ENCODE results near the gene RNF126.
"Not testable (repeated sequence)": the region's sequence is repeated elsewhere in the genome, so short reads cannot be mapped to it uniquely, and the experiment has no call there.

Gene RNF126

DNA sequence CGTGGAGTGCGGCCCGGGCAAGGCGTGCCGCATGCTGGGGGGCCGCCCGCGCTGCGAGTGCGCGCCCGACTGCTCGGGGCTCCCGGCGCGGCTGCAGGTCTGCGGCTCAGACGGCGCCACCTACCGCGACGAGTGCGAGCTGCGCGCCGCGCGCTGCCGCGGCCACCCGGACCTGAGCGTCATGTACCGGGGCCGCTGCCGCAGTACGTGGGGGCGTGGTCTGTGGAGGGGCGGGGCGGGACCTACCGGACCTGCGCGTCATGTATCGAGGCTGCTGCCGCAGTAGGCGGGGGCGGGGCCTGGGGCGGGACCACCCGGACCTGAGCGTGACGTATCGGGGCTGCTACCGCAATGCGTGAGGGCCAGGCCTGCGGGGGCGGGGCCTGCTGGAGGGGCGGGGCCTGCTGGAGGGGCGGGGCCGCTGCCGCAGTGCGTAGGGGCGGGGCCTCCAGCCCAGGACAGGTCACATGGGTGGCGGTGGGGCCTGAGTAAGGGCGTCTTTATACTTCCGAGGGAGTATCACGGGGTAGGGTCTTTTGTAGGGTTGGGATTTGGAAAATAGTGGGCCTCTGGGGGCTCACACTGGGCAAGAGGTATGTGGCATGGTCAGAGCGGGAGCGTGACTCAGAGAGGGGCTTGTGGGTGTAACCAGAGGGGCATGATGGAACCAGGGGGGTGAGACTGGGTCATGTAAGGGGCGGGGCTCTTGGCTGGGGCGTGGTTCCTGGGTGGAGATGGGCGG is 17.4 kb upstream of the RNF126 start:
- no peaks in the 10 kb centered on the region for H3K36me3 ChIP-seq (ENCODE audit: control insufficient read depth, insufficient read depth, low read length)
- peak overlapping the region; percentile 98 for H3K27ac ChIP-seq (ENCODE audit: low read depth, low read length)
- H3K4me3 ChIP-seq (ENCODE audit: low read length): peak overlapping the region; percentile 70
- H3K27me3 ChIP-seq (ENCODE audit: control insufficient read depth, insufficient read depth, low read length): peaks cover 4% of the 10 kb centered on the region
- H3K9ac ChIP-seq (ENCODE audit: low read length): peak overlapping the region; percentile 40
- H3K4me1 ChIP-seq (ENCODE audit: control insufficient read depth, insufficient read depth, low read length): peaks cover 12% of the 10 kb centered on the region

DNA sequence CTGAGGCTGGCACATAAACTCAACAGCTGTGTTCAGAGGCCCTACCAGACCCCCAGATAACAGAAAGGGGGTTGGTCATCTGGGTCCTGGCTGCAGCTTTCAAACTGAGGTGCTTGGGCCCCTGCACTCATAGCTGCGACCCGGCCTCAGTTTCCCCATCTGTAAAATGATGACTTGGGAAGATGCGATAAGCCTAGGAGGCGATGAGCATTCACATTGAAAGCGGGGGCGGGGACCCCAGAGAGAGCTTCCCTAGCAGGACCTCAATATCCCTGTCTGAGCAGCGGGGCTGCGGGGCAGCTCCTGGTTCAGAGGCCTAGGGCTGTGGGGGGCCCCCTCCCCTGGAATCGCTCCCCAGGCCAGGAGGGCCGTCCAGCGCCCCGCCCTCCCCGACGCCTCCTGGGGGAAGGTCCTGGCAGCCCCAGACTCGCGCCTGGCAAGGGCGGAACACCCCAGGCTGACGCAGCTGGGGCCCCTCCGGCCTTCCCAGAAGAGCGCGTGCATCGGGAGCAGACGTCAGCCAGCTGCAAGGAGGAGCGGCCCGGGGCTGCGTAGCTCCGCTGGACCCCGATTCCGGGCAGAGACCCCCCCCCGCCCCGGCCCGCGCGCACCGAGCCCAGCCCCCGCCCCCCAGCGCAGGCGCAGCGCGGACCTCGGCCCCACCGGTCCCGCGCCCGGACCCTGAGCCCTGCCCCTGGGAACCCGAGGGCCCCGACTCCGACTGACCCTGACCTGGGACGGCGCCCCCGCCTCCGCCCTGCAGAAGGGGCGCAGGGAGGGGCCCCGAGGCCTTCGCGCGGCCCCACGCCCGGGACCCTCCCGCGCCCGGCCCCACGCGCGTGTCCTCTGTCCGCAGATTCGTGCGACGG is 16.6 kb upstream of the RNF126 start:
- peak overlapping the region; percentile 70 for H3K4me3 ChIP-seq (ENCODE audit: low read length)
- peak overlapping the region; percentile 40 for H3K9ac ChIP-seq (ENCODE audit: low read length)
- peaks cover 12% of the 10 kb centered on the region for H3K4me1 ChIP-seq (ENCODE audit: control insufficient read depth, insufficient read depth, low read length)
- H3K27ac ChIP-seq (ENCODE audit: low read depth, low read length): peak overlapping the region; percentile 98
- peaks cover 4% of the 10 kb centered on the region for H3K27me3 ChIP-seq (ENCODE audit: control insufficient read depth, insufficient read depth, low read length)
- H3K36me3 ChIP-seq (ENCODE audit: control insufficient read depth, insufficient read depth, low read length): no peaks in the 10 kb centered on the region

DNA sequence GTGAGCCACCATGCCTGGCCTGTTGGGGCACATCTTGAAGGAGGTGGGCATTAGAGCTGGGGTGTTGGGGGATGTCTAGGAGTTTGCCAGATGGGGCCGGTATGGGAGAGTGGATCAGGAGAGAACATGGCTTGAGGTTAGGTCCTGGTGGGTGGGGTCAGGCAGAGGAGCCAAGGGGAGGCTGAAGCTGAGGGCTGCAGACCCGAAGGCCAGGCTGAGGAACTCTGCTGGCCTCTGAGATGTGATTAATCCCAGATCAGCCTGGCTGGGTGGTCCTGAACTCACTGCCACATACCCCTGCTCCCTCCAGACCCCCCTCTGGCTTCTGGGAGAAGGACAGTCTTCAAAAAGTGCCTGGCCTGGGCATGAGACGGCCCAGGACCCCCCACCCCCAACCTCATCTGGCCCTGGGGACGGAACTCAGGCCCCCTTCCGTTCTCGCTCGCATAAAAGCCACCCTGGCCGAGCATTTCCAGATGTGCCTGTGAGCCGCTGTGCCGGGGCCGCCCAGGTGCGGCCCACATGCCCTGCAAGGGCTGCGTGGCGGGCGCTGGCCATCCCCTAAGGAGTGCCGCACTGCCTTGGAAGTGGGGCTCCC is 15.9 kb upstream of the RNF126 start:
- H3K4me1 ChIP-seq (ENCODE audit: control insufficient read depth, insufficient read depth, low read length): peaks cover 12% of the 10 kb centered on the region

DNA sequence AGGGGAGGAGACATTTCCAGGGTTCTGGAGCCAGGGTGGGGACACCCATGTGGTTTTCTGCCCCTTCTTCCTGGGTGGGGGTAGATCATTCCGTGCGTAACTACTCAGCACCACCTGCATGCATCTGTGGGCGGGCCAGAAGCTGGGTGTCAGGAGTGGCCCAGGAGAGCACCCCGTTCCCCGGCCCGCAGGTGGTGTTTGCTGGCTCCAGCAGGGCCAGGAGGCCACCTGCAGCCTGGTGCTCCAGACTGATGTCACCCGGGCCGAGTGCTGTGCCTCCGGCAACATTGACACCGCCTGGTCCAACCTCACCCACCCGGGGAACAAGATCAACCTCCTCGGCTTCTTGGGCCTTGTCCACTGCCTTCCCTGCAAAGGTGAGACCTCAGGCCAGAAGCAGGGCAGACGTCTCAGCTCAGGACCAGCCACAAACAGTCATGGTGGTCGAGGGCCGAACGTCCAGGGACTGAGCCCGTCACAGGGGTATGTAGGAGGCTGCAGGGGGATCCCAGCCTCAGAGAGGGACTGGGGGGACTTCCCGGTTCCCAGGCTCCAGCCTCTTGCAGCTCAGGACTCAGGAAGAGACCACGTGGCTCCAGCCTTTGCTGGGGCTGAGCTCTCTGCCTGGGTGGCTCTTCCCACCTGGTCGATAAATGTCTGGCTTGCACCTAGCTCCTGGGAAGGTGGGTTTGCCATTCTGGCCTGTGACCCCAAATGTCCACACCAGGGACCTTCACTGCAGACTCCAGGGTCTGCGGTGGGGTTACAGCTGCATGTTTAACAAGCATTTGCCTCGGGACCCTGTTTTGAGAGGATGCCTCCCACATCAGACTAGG is 14.8 kb upstream of the RNF126 start:
- H3K4me3 ChIP-seq (ENCODE audit: low read length): peak overlapping the region; percentile 14
- peak overlapping the region; percentile 95 for H3K27ac ChIP-seq (ENCODE audit: low read depth, low read length)
- peaks cover 12% of the 10 kb centered on the region for H3K4me1 ChIP-seq (ENCODE audit: control insufficient read depth, insufficient read depth, low read length)
- H3K36me3 ChIP-seq (ENCODE audit: control insufficient read depth, insufficient read depth, low read length): no peaks in the 10 kb centered on the region
- H3K9ac ChIP-seq (ENCODE audit: low read length): no peak overlapping the region
- peaks cover 4% of the 10 kb centered on the region for H3K27me3 ChIP-seq (ENCODE audit: control insufficient read depth, insufficient read depth, low read length)

More for the DNA sequence above, 15.9 kb upstream of the RNF126 start:
- peaks cover 4% of the 10 kb centered on the region for H3K27me3 ChIP-seq (ENCODE audit: control insufficient read depth, insufficient read depth, low read length)
- H3K9ac ChIP-seq (ENCODE audit: low read length): no peak overlapping the region
- H3K4me3 ChIP-seq (ENCODE audit: low read length): no peak overlapping the region
- peak overlapping the region; percentile 98 for H3K27ac ChIP-seq (ENCODE audit: low read depth, low read length)
- no peaks in the 10 kb centered on the region for H3K36me3 ChIP-seq (ENCODE audit: control insufficient read depth, insufficient read depth, low read length)

DNA sequence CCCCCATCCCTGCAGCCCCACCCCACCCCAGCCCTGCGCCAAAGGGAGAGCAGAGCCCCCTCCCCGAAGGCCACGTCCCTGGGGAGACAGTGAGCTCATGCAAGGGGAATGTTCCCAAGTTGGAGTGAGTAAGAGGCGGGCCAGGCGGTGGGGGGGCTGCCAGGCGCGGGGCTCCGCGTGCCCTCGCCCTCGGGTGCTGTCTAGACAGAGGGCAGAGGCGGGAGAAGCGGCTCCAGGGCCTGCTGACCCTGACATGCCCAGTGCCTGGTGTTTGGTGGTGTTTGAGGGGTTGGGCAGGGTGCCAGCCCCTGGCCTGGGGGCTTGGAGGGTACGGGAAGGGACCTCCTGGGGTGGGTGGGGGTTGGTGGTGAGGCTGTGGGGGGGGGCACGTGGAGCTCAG is 14.2 kb upstream of the RNF126 start:
- H3K36me3 ChIP-seq (ENCODE audit: control insufficient read depth, insufficient read depth, low read length): no peaks in the 10 kb centered on the region
- peak overlapping the region; percentile 95 for H3K27ac ChIP-seq (ENCODE audit: low read depth, low read length)
- H3K4me1 ChIP-seq (ENCODE audit: control insufficient read depth, insufficient read depth, low read length): peaks cover 12% of the 10 kb centered on the region
- peaks cover 4% of the 10 kb centered on the region for H3K27me3 ChIP-seq (ENCODE audit: control insufficient read depth, insufficient read depth, low read length)
- no peak overlapping the region for H3K9ac ChIP-seq (ENCODE audit: low read length)
- peak overlapping the region; percentile 66 for H3K4me3 ChIP-seq (ENCODE audit: low read length)

DNA sequence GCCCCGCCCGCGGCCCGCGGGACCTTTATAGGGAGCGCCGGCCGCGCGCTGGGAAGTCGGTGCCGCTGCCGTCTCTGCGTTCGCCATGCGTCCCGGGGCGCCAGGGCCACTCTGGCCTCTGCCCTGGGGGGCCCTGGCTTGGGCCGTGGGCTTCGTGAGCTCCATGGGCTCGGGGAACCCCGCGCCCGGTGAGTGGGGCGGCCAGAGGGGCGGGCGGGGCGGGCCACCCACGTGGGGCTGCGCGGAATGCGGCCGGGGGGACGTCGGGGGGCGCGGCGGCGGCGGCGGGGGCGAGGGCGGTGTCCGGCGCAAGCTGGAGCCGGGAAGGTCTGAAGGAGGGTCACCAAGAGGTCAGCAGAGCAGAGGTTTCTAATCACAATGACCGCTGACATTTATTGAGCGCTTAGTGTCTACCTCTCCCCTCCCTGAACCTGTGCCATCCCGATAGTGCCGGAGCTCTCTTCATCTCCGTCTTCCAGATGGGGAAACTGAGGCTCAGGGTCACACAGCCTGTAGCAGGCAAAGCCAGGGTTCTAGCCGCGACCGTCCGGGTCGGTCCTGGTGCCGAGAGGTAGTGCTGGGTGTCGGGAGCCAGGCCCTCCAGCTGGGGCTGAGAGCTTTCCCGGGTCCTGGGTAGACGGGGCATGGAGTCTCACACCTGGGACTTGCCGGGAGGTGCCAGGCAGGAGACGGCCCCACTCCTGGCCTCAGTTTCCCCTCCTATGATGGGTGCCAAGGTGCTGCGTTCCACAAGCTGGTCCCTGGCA is 13.5 kb upstream of the RNF126 start, which contains the start of gene FSTL3:
Gene FSTL3, plus strand, starts transcription at position 54 of the 767 bp plus-strand sequence. Its CDS starts 32 bp downstream, at position 86.
- Histone ChIP-seq H3K36me3 (ENCODE audit: control insufficient read depth, insufficient read depth, low read length) (no peaks in the 10 kb centered on the region), H3K9ac (ENCODE audit: low read length) (peak within 1 kb of the TSS; percentile 51), H3K4me1 (ENCODE audit: control insufficient read depth, insufficient read depth, low read length) (peaks cover 12% of the 10 kb centered on the region), H3K4me3 (ENCODE audit: low read length) (peak within 1 kb of the TSS; percentile 66), H3K27ac (ENCODE audit: low read depth, low read length) (peak within 1 kb of the TSS; percentile 95), H3K27me3 (ENCODE audit: control insufficient read depth, insufficient read depth, low read length) (peaks cover 4% of the 10 kb centered on the region)

DNA sequence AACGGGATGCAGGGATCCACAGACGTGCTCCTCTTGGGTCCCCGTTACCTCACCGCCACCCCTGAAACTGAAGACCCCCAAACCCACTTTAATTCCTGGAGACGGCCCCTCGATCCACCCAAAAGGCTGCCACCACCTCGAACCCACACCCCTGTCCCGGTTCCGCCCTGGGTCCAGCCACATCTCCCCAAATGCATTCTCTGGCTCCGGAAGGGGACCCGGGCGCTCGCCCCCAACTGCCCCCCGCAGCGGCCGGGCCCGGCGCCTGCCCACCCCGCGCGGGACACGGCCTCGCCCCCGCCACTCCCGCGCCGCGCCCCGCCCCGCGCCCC is 13.0 kb upstream of the RNF126 start:
- peak overlapping the region; percentile 95 for H3K27ac ChIP-seq (ENCODE audit: low read depth, low read length)
- no peak overlapping the region for H3K9ac ChIP-seq (ENCODE audit: low read length)
- H3K4me3 ChIP-seq (ENCODE audit: low read length): peak overlapping the region; percentile 52
- peaks cover 4% of the 10 kb centered on the region for H3K27me3 ChIP-seq (ENCODE audit: control insufficient read depth, insufficient read depth, low read length)
- H3K36me3 ChIP-seq (ENCODE audit: control insufficient read depth, insufficient read depth, low read length): no peaks in the 10 kb centered on the region
- peaks cover 12% of the 10 kb centered on the region for H3K4me1 ChIP-seq (ENCODE audit: control insufficient read depth, insufficient read depth, low read length)

DNA sequence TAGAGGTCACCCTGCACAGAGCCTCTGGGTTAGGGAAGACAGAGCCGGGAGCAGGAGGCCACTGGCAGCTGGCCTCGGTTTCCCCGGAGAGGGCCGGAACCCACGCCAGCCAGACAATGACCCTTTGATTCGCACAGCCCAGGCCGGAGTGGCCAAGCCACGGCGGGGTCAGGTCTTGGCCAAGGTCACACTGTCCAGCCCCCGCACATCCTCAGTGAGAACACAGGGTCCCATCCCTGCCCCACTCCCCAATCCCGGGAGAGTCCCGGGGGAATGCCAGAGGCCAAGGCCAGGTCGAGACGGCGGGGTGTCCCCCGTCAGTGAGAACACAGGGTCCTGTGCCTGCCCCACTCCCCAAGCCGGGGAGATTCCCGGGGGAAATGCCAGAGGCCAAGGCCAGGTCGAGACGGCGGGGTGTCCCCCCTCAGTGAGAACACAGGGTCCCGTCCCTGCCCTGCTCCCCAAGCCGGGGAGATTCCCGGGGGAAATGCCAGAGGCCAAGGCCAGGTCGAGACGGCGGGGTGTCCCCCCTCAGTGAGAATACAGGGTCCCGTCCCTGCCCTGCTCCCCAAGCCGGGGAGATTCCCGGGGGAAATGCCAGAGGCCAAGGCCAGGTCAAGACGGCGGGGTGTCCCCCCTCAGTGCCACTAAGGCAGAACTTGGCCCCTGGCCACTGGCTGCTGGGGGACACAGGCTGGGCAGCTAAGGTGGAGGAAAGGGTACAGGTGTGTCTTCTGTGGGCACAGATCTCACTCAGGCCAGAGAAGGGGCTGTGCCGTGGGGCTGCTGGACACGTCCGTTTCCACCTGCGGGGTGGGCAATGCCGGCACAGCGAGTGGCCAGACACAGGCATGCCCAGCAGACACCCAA is 11.5 kb upstream of the RNF126 start:
- H3K27ac ChIP-seq (ENCODE audit: low read depth, low read length): peak overlapping the region; percentile 21
- no peak overlapping the region for H3K4me3 ChIP-seq (ENCODE audit: low read length)
- peaks cover 12% of the 10 kb centered on the region for H3K4me1 ChIP-seq (ENCODE audit: control insufficient read depth, insufficient read depth, low read length)
- H3K36me3 ChIP-seq (ENCODE audit: control insufficient read depth, insufficient read depth, low read length): no peaks in the 10 kb centered on the region
- H3K27me3 ChIP-seq (ENCODE audit: control insufficient read depth, insufficient read depth, low read length): peaks cover 4% of the 10 kb centered on the region
- no peak overlapping the region for H3K9ac ChIP-seq (ENCODE audit: low read length)

DNA sequence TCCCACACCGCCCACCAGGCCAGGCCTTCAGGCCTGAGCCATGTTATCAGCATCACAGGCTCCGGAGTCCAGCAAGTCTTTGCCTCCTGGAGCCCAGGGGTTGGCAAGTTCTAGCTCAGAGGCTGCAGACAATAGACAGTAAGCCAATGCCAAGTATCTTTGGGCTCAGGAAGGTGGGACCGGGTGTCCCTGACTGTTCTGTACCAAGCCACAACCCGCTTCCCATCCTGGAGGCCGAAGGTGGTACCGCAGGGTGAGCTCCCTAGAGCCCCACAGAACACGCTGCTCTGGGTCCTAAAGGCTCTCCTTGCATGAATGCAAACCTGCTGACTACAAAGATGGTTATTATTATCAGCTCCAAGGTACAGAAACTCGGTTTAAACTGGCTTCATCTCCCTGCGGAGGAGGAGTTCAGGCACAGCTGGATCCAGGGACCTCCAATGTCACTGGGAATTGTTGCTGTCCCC is 7.6 kb upstream of the RNF126 start:
- Histone ChIP-seq H3K4me1 (ENCODE audit: control insufficient read depth, insufficient read depth, low read length) (no peaks in the 10 kb centered on the region), H3K9ac (ENCODE audit: low read length) (no peak overlapping the region), H3K27ac (ENCODE audit: low read depth, low read length) (no peak overlapping the region), H3K36me3 (ENCODE audit: control insufficient read depth, insufficient read depth, low read length) (no peaks in the 10 kb centered on the region), H3K4me3 (ENCODE audit: low read length) (no peak overlapping the region), H3K27me3 (ENCODE audit: control insufficient read depth, insufficient read depth, low read length) (no peaks in the 10 kb centered on the region)

DNA sequence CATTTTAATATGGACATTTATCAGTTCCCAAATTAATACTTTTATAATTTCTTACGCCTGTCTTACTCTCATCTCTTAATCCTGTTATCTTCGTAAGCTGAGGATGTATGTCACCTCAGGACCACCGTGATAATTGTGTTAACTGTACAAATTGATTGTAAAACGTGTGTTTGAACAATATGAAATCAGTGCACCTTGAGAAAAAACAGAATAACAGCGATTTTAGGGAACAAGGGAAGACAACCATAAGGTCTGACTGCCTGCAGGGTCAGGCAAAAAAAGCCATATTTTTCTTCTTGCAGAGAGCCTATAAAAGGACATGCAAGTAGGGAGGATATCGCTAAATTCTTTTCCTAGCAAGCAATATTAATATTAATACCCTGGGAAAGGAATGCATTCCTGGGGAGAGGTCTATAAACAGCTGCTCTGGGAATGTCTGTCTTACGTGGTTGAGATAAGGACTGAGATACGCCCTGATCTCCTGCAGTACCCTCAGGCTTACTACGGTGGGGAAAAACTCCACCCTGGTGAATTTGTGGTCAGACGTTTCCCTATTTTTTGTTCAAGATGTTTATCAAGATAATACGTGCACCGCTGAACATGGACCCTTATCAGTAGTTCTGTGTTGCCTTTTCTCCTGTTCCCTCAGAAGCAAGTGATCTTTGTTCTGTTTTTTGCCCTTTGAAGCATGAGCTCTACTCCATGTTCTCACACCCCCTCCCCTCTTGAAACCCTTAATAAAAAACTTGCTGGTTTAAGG is 5.8 kb upstream of the RNF126 start:
- not testable (repeated sequence) for H3K4me3 ChIP-seq (ENCODE audit: low read length); H3K36me3 ChIP-seq (ENCODE audit: control insufficient read depth, insufficient read depth, low read length); H3K4me1 ChIP-seq (ENCODE audit: control insufficient read depth, insufficient read depth, low read length); H3K9ac ChIP-seq (ENCODE audit: low read length); H3K27ac ChIP-seq (ENCODE audit: low read depth, low read length); H3K27me3 ChIP-seq (ENCODE audit: control insufficient read depth, insufficient read depth, low read length)
